ENCODE measurements around the gene HELZ. TPM values are rescaled to one million over a fixed set of nuclear protein-coding genes. Genes with fewer than 3 reads are reported as not detected.

The HELZ gene
- total RNA-seq, 1 donor from 2014 or later: 71.0 TPM

- Mint-ChIP-seq H3K27ac (no peak overlapping the region), H3K4me3 (ENCODE audit: low read depth) (no peak overlapping the region), H3K27me3 (no peaks in the 10 kb centered on the region), H3K9me3 (ENCODE audit: low read depth) (no peaks in the 10 kb centered on the region), H3K36me3 (ENCODE audit: insufficient read depth) (peaks cover 19% of the 10 kb centered on the region), H3K4me1 (ENCODE audit: low read depth) (no peaks in the 10 kb centered on the region)
- DNase-seq (ENCODE audit: low spot score, unreplicated experiment): no peak
- TF ChIP-seq CTCF (IDR thresholded peaks at IDR 0.05; ENCODE audit: unreplicated experiment): no peak
These were observed 79.8 kb downstream of the HELZ start for GRCh38 chr17:67165201-67165600.

DNA sequence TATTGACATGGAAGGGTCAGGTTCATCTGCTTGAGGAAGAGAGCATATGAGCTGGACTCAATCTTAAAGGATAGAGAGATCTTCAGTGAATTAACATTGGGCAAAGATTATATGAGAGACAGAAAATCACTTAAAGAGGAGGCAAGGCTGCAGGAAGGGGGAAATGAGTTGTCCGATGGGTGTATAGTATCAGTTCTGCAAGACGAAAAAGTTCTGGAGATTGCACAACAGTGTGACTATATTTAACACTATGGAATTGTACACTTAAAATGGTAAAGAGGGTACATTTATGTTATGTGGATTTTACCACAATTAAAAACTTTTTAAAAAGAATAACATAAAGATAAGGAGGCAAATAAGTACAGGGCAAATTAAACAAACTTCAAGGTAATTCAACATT, 80.7 kb downstream of the HELZ start:
- no peak for TF ChIP-seq CTCF (IDR thresholded peaks at IDR 0.05; ENCODE audit: unreplicated experiment)
- Mint-ChIP-seq H3K4me3 (ENCODE audit: low read depth) (no peak overlapping the region), H3K27me3 (no peaks in the 10 kb centered on the region), H3K36me3 (ENCODE audit: insufficient read depth) (peaks cover 19% of the 10 kb centered on the region), H3K4me1 (ENCODE audit: low read depth) (no peaks in the 10 kb centered on the region), H3K27ac (no peak overlapping the region), H3K9me3 (ENCODE audit: low read depth) (no peaks in the 10 kb centered on the region)
- DNase-seq (ENCODE audit: low spot score, unreplicated experiment): no peak

DNA sequence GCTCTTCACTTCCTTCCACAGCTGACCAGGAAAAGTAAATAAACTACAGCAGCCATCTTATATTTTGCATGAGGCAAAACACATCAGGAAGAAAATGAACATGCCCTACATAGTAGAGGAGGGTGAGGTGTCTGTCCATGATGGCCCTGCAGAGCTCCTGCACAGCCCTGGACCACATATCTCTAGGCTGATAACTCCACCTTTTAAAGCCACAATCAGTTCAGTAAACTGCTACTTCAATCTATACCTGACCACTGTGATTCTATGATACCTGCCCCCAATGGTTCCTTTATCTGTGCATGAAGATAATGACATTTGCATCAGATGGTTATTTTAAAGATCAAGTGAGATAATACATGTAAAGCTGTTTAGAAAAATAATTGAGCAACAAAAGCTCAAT, 82.2 kb downstream of the HELZ start:
- H3K4me3 Mint-ChIP-seq (ENCODE audit: low read depth): no peak overlapping the region
- TF ChIP-seq CTCF (IDR thresholded peaks at IDR 0.05; ENCODE audit: unreplicated experiment): no peak
- peaks cover 20% of the 10 kb centered on the region for H3K36me3 Mint-ChIP-seq (ENCODE audit: insufficient read depth)
- no peak overlapping the region for H3K27ac Mint-ChIP-seq
- no peaks in the 10 kb centered on the region for H3K27me3 Mint-ChIP-seq
- no peak for DNase-seq (ENCODE audit: low spot score, unreplicated experiment)
- no peaks in the 10 kb centered on the region for H3K9me3 Mint-ChIP-seq (ENCODE audit: low read depth)
- peaks cover 4% of the 10 kb centered on the region for H3K4me1 Mint-ChIP-seq (ENCODE audit: low read depth)

GRCh38 chr17:67161573-67161972, 83.4 kb downstream of the HELZ start:
- Mint-ChIP-seq H3K4me1 (ENCODE audit: low read depth) (peaks cover 6% of the 10 kb centered on the region), H3K9me3 (ENCODE audit: low read depth) (no peaks in the 10 kb centered on the region), H3K27me3 (no peaks in the 10 kb centered on the region), H3K36me3 (ENCODE audit: insufficient read depth) (peaks cover 27% of the 10 kb centered on the region), H3K4me3 (ENCODE audit: low read depth) (no peak overlapping the region), H3K27ac (no peak overlapping the region)
- TF ChIP-seq CTCF (IDR thresholded peaks at IDR 0.05; ENCODE audit: unreplicated experiment): no peak
- no peak for DNase-seq (ENCODE audit: low spot score, unreplicated experiment)

DNA sequence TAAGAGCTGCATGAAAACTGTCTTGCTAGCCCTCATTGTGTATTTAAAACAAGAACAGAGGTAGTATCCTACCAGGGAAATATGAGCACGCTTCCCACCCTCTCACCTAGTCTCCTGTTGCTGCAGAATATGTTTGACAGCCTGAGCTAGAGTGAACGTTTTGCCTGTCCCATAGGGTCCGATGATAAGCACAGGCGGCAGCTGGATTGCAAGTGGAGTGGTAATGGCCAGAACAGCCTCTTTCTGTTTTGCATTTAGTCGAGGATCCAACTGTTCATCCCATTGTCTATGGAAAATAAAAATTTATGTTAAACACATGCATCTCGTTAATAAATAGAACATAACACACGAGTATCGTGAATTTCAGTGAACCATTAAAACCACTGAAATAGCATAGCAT, 84.2 kb downstream of the HELZ start:
- Mint-ChIP-seq H3K9me3 (ENCODE audit: low read depth) (no peaks in the 10 kb centered on the region), H3K4me1 (ENCODE audit: low read depth) (peaks cover 6% of the 10 kb centered on the region), H3K36me3 (ENCODE audit: insufficient read depth) (peaks cover 30% of the 10 kb centered on the region), H3K27me3 (no peaks in the 10 kb centered on the region), H3K4me3 (ENCODE audit: low read depth) (no peak overlapping the region), H3K27ac (no peak overlapping the region)
- no peak for TF ChIP-seq CTCF (IDR thresholded peaks at IDR 0.05; ENCODE audit: unreplicated experiment)
- no peak for DNase-seq (ENCODE audit: low spot score, unreplicated experiment)
